Measurements from ENCODE around the gene CNTNAP1. TPM values are rescaled to one million over a fixed set of nuclear protein-coding genes. Genes with fewer than 3 reads are reported as not detected.

Gene CNTNAP1
- total RNA-seq, result 16.4 and 21.3 TPM in 2 replicates

DNA sequence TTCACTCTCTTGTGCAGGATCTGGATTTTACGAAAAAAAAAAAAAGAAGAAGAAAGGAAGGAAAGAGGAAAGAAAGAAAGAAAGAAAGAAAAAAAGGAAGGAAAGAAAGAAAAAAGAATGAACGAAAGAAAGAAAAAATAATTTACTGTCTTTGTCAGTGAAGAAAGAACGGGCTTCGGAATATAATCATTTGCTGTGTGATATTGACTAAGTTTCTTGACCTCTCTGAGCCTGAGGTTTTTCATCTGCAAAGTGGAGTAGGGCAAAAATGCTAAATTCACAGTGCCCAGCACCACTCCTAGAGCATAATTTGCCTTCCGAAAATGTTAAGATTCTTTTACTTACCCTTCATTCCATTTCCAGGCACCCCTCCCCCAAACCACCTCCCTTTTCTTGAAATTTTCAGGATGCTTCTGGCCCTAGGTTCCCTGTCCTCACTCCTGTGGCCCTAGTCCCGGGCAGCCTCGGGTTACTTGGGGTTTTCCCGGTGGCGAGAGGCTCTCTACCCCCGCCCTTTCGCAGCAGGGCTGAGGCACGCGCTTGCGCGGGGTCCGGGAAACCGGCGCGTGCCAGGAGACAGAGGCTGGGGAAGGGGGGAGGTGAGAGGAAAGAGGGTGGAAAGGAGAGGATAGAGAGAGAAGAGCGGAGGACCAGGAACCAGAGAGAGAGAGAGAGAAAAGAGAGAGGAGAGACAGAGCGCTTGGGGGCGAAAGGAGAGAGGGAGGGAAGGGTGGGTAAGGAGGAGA, at the start of gene CNTNAP1:
Gene CNTNAP1 (plus strand): TSS at position 556 of the 746 bp plus-strand sequence. CDS start 299 bp downstream, outside the sequence.
- Mint-ChIP-seq H3K4me1 (peaks cover 56% of the 10 kb centered on the region), H3K27me3 (peaks cover 5% of the 10 kb centered on the region), H3K4me3 (peak within 1 kb of the TSS; percentile 85), H3K27ac (peak within 1 kb of the TSS; percentile 53), H3K9me3 (no peaks in the 10 kb centered on the region), H3K36me3 (ENCODE audit: low read depth) (peaks cover 2% of the 10 kb centered on the region)
- intact Hi-C loops (cut with micrococcal nuclease), result loop anchor here (5.0 kb wide), 1 partner anchor 40 kb away; no protein-coding TSS in a partner anchor
- TF ChIP-seq, protein P1, sequence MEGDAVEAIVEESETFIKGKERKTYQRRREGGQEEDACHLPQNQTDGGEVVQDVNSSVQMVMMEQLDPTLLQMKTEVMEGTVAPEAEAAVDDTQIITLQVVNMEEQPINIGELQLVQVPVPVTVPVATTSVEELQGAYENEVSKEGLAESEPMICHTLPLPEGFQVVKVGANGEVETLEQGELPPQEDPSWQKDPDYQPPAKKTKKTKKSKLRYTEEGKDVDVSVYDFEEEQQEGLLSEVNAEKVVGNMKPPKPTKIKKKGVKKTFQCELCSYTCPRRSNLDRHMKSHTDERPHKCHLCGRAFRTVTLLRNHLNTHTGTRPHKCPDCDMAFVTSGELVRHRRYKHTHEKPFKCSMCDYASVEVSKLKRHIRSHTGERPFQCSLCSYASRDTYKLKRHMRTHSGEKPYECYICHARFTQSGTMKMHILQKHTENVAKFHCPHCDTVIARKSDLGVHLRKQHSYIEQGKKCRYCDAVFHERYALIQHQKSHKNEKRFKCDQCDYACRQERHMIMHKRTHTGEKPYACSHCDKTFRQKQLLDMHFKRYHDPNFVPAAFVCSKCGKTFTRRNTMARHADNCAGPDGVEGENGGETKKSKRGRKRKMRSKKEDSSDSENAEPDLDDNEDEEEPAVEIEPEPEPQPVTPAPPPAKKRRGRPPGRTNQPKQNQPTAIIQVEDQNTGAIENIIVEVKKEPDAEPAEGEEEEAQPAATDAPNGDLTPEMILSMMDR (IDR thresholded peaks at IDR 0.05), result no peak
- ATAC-seq (ENCODE audit: low read depth) (no peak), DNase-seq (no peak)
- CTCF ChIA-PET, result interaction anchor here (2.5 kb wide), 1 partner anchor 104 kb away, joined by 14 read pairs; the partner anchor contains the start of gene PSMC3IP
- POLR2A ChIA-PET, result interaction anchor here (1.1 to 2.3 kb wide), 5 partner anchors 13 to 104 kb away, joined by 3 to 8 read pairs (median 5); partner anchors contain the start of gene PSMC3IP

DNA sequence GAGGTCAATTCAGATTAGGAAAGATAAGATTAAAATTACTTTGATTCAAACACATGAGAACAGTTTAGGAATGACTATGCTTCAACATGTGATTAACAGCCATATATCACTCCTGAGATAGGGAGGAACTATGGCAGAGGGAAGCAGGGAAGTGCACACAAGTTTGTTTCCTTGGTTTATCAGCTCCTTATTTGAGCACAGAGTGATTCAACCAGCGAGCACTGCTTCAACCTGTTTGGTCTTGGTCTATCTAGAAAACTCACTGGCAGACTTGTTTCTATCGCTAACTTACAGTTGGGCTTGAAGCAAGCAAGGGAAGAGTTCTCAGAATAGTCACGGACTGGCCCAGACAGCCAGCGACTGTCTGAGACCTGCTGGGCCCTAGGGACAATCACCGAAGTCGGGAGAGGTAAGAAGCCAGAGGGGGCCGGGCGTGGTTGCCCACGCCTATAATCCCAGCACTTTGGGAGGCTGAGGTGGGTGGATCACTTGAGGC, 49.3 kb upstream of the CNTNAP1 start:
- peaks cover 1% of the 10 kb centered on the region for H3K27me3 Mint-ChIP-seq
- no peaks in the 10 kb centered on the region for H3K9me3 Mint-ChIP-seq
- no peaks in the 10 kb centered on the region for H3K4me1 Mint-ChIP-seq
- ChIA-PET POLR2A (interaction anchor here (0.5 to 0.7 kb wide), 2 partner anchors 26 to 89 kb away, joined by 4 to 8 read pairs; partner anchors contain the start of gene TUBG2), CTCF (no interaction called here)
- H3K4me3 Mint-ChIP-seq, result no peak overlapping the region
- ATAC-seq (ENCODE audit: low read depth) (no peak), DNase-seq (no peak)
- intact Hi-C loops (cut with micrococcal nuclease), result no loop called here
- no peak overlapping the region for H3K27ac Mint-ChIP-seq
- H3K36me3 Mint-ChIP-seq (ENCODE audit: low read depth), result no peaks in the 10 kb centered on the region
- TF ChIP-seq, protein P1 (IDR thresholded peaks at IDR 0.05), result no peak

DNA sequence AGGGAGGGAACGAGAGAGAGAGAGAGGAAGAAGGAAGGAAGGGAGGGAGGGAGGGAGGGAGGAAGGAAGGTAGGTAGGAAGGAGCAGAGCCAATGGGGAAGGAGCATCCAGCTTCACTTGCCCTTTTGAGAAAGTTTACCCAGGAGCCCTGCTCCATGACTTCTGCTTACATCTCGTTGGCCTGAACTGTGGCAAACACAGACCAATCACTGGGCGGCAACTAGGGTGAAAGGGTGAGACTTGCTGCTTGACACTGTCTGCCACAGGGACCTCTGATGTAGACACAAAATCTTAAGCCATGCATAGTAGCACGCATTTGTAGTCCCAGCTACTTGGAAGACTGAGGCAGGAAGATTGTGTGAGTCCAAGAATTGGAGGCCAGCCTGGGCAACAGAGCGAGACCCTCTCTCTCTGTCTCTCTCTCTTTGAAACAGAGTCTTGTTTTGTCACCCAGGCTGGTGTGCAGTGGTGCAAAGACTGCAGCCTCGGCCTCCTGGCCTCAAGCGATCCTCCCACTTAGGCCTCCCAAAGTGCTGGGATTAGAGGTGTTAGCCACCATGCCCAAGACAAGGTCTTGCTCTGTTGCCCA, 42.7 kb upstream of the CNTNAP1 start:
- CTCF ChIA-PET, result no interaction called here
- Mint-ChIP-seq H3K4me3 (no peak overlapping the region), H3K27ac (no peak overlapping the region), H3K4me1 (no peaks in the 10 kb centered on the region), H3K27me3 (peaks cover 9% of the 10 kb centered on the region), H3K36me3 (ENCODE audit: low read depth) (no peaks in the 10 kb centered on the region), H3K9me3 (no peaks in the 10 kb centered on the region)
- POLR2A ChIA-PET, result interaction anchor here (0.7 kb wide), 1 partner anchor 28 kb away, joined by 9 read pairs; no protein-coding TSS in a partner anchor
- TF ChIP-seq, protein P1 (IDR thresholded peaks at IDR 0.05), result no peak
- intact Hi-C loops (cut with micrococcal nuclease), result no loop called here
- DNase-seq (no peak), ATAC-seq (ENCODE audit: low read depth) (no peak)

DNA sequence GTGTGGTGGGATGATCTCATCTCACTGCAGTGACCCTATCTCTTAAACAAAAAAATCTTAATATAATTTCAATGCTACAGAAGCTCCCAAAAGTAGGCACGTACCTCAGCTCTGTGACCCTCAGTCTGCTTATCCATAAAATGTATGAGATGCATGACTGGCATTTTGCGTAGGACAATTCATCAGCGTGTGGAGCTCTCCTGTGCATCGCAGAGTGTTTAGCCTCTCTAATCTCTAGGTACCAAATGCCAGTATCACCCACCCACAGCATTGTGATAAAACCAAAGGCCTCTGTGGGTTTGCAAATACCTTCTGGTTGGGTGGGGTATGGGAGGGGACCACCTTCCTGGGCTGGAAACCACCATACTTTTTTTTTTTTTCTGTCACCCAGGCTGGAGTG, 42.2 kb upstream of the CNTNAP1 start:
- Mint-ChIP-seq H3K27me3 (peaks cover 10% of the 10 kb centered on the region), H3K36me3 (ENCODE audit: low read depth) (no peaks in the 10 kb centered on the region), H3K4me3 (no peak overlapping the region), H3K4me1 (no peaks in the 10 kb centered on the region), H3K9me3 (no peaks in the 10 kb centered on the region), H3K27ac (no peak overlapping the region)
- TF ChIP-seq, protein P1 (IDR thresholded peaks at IDR 0.05), result no peak
- POLR2A ChIA-PET, result interaction anchor here (0.6 kb wide), 1 partner anchor 403 kb away, joined by 3 read pairs; no protein-coding TSS in a partner anchor
- ATAC-seq (ENCODE audit: low read depth), result no peak
- CTCF ChIA-PET, result no interaction called here
- intact Hi-C loops (cut with micrococcal nuclease), result no loop called here
- DNase-seq, result no peak

DNA sequence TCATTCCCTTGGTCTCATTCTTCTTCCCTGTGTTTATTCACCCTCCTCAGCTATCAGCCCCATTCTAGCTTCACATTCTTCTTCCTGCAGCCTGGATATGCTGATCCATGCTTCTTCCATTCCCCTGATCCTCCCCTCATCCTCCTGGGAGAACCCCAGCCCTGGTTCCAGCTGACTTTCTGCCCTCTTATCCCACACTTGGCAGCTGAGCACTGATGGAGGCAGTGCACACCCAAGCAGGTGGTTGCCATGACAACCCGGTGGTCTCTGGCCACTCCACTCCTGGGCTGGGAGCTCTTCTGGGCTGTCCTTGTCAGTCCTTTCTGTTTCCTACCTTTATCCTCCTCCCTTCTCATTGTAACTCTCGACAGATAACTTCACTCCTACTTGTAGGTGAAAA, 40.0 kb upstream of the CNTNAP1 start:
- TF ChIP-seq, protein P1 (IDR thresholded peaks at IDR 0.05), result no peak
- Mint-ChIP-seq H3K27ac (no peak overlapping the region), H3K4me1 (no peaks in the 10 kb centered on the region), H3K27me3 (peaks cover 13% of the 10 kb centered on the region), H3K4me3 (no peak overlapping the region), H3K36me3 (ENCODE audit: low read depth) (no peaks in the 10 kb centered on the region), H3K9me3 (no peaks in the 10 kb centered on the region)
- ATAC-seq (ENCODE audit: low read depth) (no peak), DNase-seq (no peak)
- POLR2A ChIA-PET, result interaction anchor here (0.6 kb wide), 1 partner anchor 316 kb away, joined by 3 read pairs; no protein-coding TSS in a partner anchor
- intact Hi-C loops (cut with micrococcal nuclease), result no loop called here
- CTCF ChIA-PET, result no interaction called here
